ENCODE data around the gene TRIM17.

- no peak for TF ChIP-seq CTCF (conservative IDR thresholded peaks at IDR 0.05; ENCODE audit: low read length)
- no peak for TF ChIP-seq EZH2phosphoT487 (IDR thresholded peaks at IDR 0.05; ENCODE audit: borderline replicate concordance)
Measured at GRCh38 chr1:228364068-228364705, 52.5 kb downstream of the TRIM17 start.

Measured in Loucy (cell line).